ENCODE results near the gene RHOJ. TPM values are rescaled to one million over a fixed set of nuclear protein-coding genes. Genes with fewer than 3 reads are reported as not detected.
"Not testable (repeated sequence)": the region's sequence is repeated elsewhere in the genome, so short reads cannot be mapped to it uniquely, and the experiment has no call there.

RHOJ gene
- total RNA-seq, 1 experiment from 2014 or later = not detected

- H3K9ac ChIP-seq (ENCODE audit: low read length); H3K9me2 ChIP-seq (ENCODE audit: insufficient read depth); H3K36me3 ChIP-seq (ENCODE audit: control insufficient read depth in 1 of 2, insufficient read depth in 2 of 2, low read length in 2 of 2); H3K4me1 ChIP-seq (ENCODE audit: control insufficient read depth in 1 of 2, insufficient read depth in 2 of 2, low read length in 2 of 2); H3K9me3 ChIP-seq (ENCODE audit: control insufficient read depth in 1 of 2, insufficient read depth in 1 of 2, low read depth in 1 of 2, low read length in 2 of 2); H3K27ac ChIP-seq (ENCODE audit: low read depth, low read length); POLR2A ChIA-PET; CTCF ChIA-PET; H3K79me2 ChIP-seq (ENCODE audit: insufficient read depth, low read length); H4K20me1 ChIP-seq (ENCODE audit: insufficient read depth); H3K4me3 ChIP-seq (replicated peaks in 1 of 2; ENCODE audit: low read depth in 1 of 2, low read length in 2 of 2); BruUV-seq (replicated peaks); H2AFZ ChIP-seq (ENCODE audit: low read depth, low read length, poor library complexity, severe bottlenecking); DNase-seq (ENCODE audit: low read depth, low spot score); RAD21 ChIA-PET (ENCODE audit: low non-redundant PET in 1 of 2, low total read pairs in 2 of 2, uncharacterized antibody in 2 of 2, unreplicated experiment in 2 of 2); ATAC-seq; H3K4me2 ChIP-seq (ENCODE audit: low read length): not testable (repeated sequence)
- H3K27me3 ChIP-seq (ENCODE audit: insufficient read depth, low read length) = peaks cover 43% of the 10 kb centered on the region
- intact Hi-C loops (cut with micrococcal nuclease) = loop anchor here (10.0 kb wide), 1 partner anchor 1385 kb away; no protein-coding TSS in a partner anchor
Measured at GRCh38 chr14:63279933-63280332, 75.7 kb downstream of the RHOJ start.

- H3K36me3 ChIP-seq (ENCODE audit: control insufficient read depth in 1 of 2, insufficient read depth in 2 of 2, low read length in 2 of 2) = no peaks in the 10 kb centered on the region
- no peaks in the 10 kb centered on the region for H3K79me2 ChIP-seq (ENCODE audit: insufficient read depth, low read length)
- intact Hi-C loops (cut with micrococcal nuclease) = no loop called here
- H3K4me3 ChIP-seq (replicated peaks in 1 of 2; ENCODE audit: low read depth in 1 of 2, low read length in 2 of 2) = no peak overlapping the region
- no TSS peak for BruUV-seq (replicated peaks)
- ATAC-seq (no peak), DNase-seq (ENCODE audit: low read depth, low spot score) (no peak)
- no peak overlapping the region for H3K4me2 ChIP-seq (ENCODE audit: low read length)
- no peak overlapping the region for H3K27ac ChIP-seq (ENCODE audit: low read depth, low read length)
- H3K9ac ChIP-seq (ENCODE audit: low read length) = no peak overlapping the region
- H3K27me3 ChIP-seq (ENCODE audit: insufficient read depth, low read length) = peaks cover 73% of the 10 kb centered on the region
- H3K9me2 ChIP-seq (ENCODE audit: insufficient read depth) = no peaks in the 10 kb centered on the region
- ChIA-PET CTCF (no interaction called here), RAD21 (ENCODE audit: low non-redundant PET in 1 of 2, low total read pairs in 2 of 2, uncharacterized antibody in 2 of 2, unreplicated experiment in 2 of 2) (no interaction called here), POLR2A (no interaction called here)
- no peak for TF ChIP-seq SIN3A (IDR thresholded peaks at IDR 0.05; ENCODE audit: low read depth)
- TF ChIP-seq CBX3 (IDR thresholded peaks at IDR 0.05; ENCODE audit: low read depth) = no peak
- TF ChIP-seq ELF1 (IDR thresholded peaks at IDR 0.05; ENCODE audit: borderline replicate concordance, low read depth) = no peak
- TF ChIP-seq ZBTB33 (IDR thresholded peaks at IDR 0.05; ENCODE audit: extremely low read depth, insufficient replicate concordance, low read length) = no peak
- no peak for TF ChIP-seq EZH2 (IDR thresholded peaks at IDR 0.05)
- TF ChIP-seq CTCF (IDR thresholded peaks at IDR 0.05 in 2 of 3, conservative IDR thresholded peaks at IDR 0.05 in 1 of 3; ENCODE audit: borderline replicate concordance in 1 of 3, insufficient read depth in 1 of 3, low read depth in 2 of 3, low read length in 2 of 3) = no peak
- H3K4me1 ChIP-seq (ENCODE audit: control insufficient read depth in 1 of 2, insufficient read depth in 2 of 2, low read length in 2 of 2) = no peaks in the 10 kb centered on the region
- H4K20me1 ChIP-seq (ENCODE audit: insufficient read depth) = no peaks in the 10 kb centered on the region
- H2AFZ ChIP-seq (ENCODE audit: low read depth, low read length, poor library complexity, severe bottlenecking) = no peak overlapping the region
- H3K9me3 ChIP-seq (ENCODE audit: control insufficient read depth in 1 of 2, insufficient read depth in 1 of 2, low read depth in 1 of 2, low read length in 2 of 2) = no peaks in the 10 kb centered on the region
Measured at GRCh38 chr14:63282997-63283883, 79.0 kb downstream of the RHOJ start.
